Colonic mucosa (tissue), 4 donors: Measurements from ENCODE around the gene GGA2. TPM values are rescaled to one million over a fixed set of nuclear protein-coding genes. Genes with fewer than 3 reads are reported as not detected.
A peak's percentile ranks its signal among the peaks of the same experiment; 100 is the strongest.
"Not testable (repeated sequence)": the region's sequence is repeated elsewhere in the genome, so short reads cannot be mapped to it uniquely, and the experiment has no call there.

Source experiments
- DNase-seq: peaks from one replicate; pipeline ENCODE4 v3.0.0-alpha.2; 2020
- H3K27ac ChIP-seq: fragments of 200-600 bp; one replicate; pipeline ENCODE4 v1.8.0; 2021
- H3K27me3 ChIP-seq: fragments of 200-600 bp; one replicate; pipeline ENCODE4 v1.8.0; 2021
- H3K36me3 ChIP-seq: fragments of 200-600 bp; one replicate; pipeline ENCODE4 v1.8.0; 2021
- H3K4me1 ChIP-seq: fragments of 200-600 bp; one replicate; pipeline ENCODE4 v1.8.0; 2021; ENCODE audit warnings: mild to moderate bottlenecking
- H3K4me3 ChIP-seq: fragments of 200-600 bp; one replicate; pipeline ENCODE4 v1.8.0; 2021
- H3K9ac ChIP-seq, 2 donors: one replicate each; pipeline ENCODE4 v1.7.0; 2013; ENCODE audit warnings: control low read depth in 2 of 2, low read depth in 2 of 2, low read length in 2 of 2
- H3K9me3 ChIP-seq: fragments of 200-600 bp; one replicate; pipeline ENCODE4 v1.8.0; 2021
- intact Hi-C: fragments of 100-400 bp; cut with DNase I; formaldehyde crosslinking; loops from one replicate; pipeline ENCODE4 v1.14.1; 2022
- total RNA-seq, 2 donors: library from RNA; stranded (reverse); fragmentation: NEBNext Ultra II Directional in 1 of 2; extraction: Animal tissue kit (Norgen Biotek cat#: 25700) in 1 of 2; gene quantifications; one replicate each; pipeline ENCODE4 v1.2.1, GENCODE V29; 2021
- TF ChIP-seq, protein P1 (sequence below): fragments of 200-600 bp; IDR thresholded peaks from one replicate; pipeline ENCODE4 v1.8.0; 2022; ENCODE audit warnings: antibody characterized with exemption, mild to moderate bottlenecking
- donor health status: healthy.
- donor health status: DM: no; HTN: no; CAD: no.
- donor health status: DM: no; HTN: no; CAD: no.

The GGA2 gene
- total RNA-seq, 2 donors from 2014 or later, result 45.3 to 48.0 TPM

DNA sequence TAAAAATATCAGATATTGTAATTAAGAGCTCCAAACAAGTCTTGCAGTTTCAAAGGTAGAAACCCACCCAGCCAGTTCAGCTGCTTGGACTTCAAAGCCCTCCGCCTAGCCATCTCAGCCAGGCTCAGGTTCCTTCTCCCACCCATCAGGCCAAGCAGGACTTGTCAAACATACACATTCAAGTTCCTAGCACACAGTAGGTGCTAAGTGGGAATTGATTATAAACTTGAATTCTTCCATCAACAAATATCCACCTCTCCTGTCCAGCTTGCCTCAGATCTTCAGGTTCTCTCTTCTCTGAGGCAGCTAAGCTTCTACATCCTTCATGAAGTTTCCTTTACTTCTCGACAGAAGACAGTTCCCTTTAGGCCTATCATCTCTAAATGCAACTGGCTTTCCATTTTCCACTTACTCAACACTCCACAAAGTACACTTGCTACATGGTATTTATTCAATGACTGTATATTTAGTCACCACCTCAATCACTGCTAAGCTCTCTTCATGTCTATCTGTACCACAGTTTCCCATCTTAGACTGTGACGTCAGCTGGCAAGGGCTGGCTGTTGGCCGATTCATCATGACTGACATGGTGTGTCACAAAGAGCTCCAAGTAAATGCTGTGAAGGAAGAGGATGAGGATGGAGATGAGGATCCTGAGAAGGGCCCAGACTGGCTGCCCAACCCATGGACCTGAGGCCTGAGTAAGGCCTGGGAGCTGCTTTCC is 44.0 kb downstream of the GGA2 start:
- intact Hi-C loops, result no loop called here
- Histone ChIP-seq H3K4me3 (no peak overlapping the region), H3K36me3 (no peaks in the 10 kb centered on the region), H3K27ac (no peak overlapping the region), H3K27me3 (no peaks in the 10 kb centered on the region), H3K9ac (no peak overlapping the region), H3K4me1 (no peaks in the 10 kb centered on the region), H3K9me3 (no peaks in the 10 kb centered on the region)
- TF ChIP-seq, protein P1, sequence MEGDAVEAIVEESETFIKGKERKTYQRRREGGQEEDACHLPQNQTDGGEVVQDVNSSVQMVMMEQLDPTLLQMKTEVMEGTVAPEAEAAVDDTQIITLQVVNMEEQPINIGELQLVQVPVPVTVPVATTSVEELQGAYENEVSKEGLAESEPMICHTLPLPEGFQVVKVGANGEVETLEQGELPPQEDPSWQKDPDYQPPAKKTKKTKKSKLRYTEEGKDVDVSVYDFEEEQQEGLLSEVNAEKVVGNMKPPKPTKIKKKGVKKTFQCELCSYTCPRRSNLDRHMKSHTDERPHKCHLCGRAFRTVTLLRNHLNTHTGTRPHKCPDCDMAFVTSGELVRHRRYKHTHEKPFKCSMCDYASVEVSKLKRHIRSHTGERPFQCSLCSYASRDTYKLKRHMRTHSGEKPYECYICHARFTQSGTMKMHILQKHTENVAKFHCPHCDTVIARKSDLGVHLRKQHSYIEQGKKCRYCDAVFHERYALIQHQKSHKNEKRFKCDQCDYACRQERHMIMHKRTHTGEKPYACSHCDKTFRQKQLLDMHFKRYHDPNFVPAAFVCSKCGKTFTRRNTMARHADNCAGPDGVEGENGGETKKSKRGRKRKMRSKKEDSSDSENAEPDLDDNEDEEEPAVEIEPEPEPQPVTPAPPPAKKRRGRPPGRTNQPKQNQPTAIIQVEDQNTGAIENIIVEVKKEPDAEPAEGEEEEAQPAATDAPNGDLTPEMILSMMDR, result no peak
- no peak for DNase-seq

DNA sequence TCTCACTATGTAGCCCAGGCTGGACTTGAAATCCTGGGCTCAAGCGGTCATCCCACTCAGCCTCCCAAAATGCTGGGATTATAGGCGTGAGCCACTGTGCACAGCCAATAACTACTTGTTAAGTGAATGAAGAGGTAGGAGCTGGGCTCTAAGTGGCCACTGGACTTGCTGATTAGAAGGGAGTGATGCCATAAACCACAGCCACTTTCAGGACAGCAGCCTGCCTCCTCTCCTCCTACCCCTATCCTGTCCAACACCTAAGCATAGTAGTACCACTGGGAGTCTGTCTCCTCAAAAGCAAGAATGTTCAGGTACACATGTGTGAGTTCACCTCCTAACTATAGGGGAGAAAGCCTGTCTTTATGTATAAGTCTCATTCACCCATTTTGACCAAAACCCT is 45.1 kb downstream of the GGA2 start:
- Histone ChIP-seq H3K4me3 (no peak overlapping the region), H3K36me3 (no peaks in the 10 kb centered on the region), H3K27me3 (no peaks in the 10 kb centered on the region), H3K9me3 (no peaks in the 10 kb centered on the region), H3K9ac (no peak overlapping the region), H3K4me1 (no peaks in the 10 kb centered on the region), H3K27ac (no peak overlapping the region)
- TF ChIP-seq, protein P1, result no peak
- intact Hi-C loops, result no loop called here
- DNase-seq, result no peak

DNA sequence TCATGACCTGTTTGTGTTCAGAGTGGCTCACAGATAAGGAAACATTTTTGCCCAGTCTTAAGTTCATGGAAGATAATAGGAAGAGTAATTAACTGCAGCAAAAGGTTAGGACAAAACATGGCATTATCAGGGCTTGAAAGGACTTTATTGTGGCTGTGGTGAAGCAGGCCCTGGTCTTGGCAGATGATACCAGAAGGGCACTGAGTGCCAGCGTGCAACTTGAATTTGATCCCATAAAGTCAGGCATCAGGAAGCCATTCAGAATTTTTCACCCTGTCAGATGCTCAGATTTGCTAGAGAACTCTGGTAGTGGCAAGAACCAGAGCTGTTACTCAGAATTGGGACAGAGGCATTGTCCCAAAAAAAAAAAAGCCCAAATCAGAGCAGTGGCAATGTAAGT is 46.1 kb downstream of the GGA2 start:
- Histone ChIP-seq H3K27ac (no peak overlapping the region), H3K27me3 (no peaks in the 10 kb centered on the region), H3K4me3 (no peak overlapping the region), H3K9me3 (no peaks in the 10 kb centered on the region), H3K9ac (no peak overlapping the region), H3K36me3 (no peaks in the 10 kb centered on the region), H3K4me1 (no peaks in the 10 kb centered on the region)
- TF ChIP-seq, protein P1, result no peak
- DNase-seq, result no peak
- intact Hi-C loops, result no loop called here

DNA sequence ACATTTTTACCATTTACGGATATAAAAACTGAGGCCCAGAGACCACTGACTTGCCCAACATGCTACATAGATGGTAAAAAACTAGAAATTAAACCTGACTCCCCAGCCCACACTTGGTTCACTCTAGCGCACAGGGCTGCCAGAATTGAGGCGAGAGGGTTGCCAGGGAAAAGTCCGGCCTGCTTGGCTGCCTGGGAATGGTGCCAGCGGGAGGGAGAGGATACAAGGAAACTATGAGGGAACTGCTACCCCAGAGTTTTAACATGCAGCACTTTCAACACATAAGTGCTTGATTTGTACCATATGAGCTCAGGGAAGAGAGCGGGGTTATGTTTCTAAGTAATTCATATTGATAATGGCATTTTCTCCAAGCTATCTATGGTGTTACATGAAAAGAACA is 47.3 kb downstream of the GGA2 start:
- intact Hi-C loops, H3K27me3 ChIP-seq, H3K27ac ChIP-seq, H3K36me3 ChIP-seq, H3K4me3 ChIP-seq, H3K4me1 ChIP-seq, H3K9me3 ChIP-seq, H3K9ac ChIP-seq: not testable (repeated sequence)
- DNase-seq, result peak; percentile 78

DNA sequence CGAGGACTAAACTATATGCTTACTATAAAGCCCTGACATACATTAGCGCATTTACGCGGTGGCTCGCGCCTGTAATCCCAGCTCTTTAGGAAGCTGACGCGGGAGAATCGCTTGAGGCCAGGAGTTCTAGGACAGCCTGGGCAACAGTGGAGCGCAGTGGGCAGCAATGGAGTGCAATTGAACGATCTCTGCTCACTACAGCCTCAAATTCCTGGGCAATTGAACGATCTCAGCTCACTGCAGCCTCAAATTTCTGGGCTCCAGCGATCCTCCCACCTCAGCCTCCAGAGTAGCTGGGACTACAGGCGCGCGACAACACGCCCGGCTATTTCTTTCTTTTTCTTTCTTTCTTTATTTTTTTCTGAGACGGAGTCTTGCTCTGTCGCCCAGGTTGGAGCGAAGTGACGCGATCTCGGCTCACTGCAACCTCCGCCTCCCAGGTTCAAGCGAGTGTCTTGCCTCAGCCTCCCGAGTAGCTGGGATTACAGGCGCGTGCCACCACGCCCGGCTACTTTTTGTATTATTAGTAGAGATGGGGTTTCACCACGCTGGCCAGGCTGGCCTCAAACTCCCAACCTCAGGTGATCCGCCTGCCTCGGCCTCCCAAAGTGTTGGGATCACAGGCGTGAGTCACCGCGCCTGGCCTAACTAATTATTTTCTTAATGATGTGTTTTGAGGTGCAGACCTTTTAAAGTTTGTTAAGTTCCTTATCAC is 56.8 kb downstream of the GGA2 start:
- no peaks in the 10 kb centered on the region for H3K36me3 ChIP-seq
- intact Hi-C loops, result no loop called here
- H3K9me3 ChIP-seq, result no peaks in the 10 kb centered on the region
- peak overlapping the region; percentile 93 to 95 for H3K9ac ChIP-seq
- H3K4me1 ChIP-seq, result peaks cover 10% of the 10 kb centered on the region
- H3K27me3 ChIP-seq, result no peaks in the 10 kb centered on the region
- peak overlapping the region; percentile 82 for H3K4me3 ChIP-seq
- TF ChIP-seq, protein P1, result no peak
- H3K27ac ChIP-seq, result no peak overlapping the region
- no peak for DNase-seq
